Subcutaneous adipose tissue (tissue), 4 donors: ENCODE results near the gene CDCA8. TPM values are rescaled to one million over a fixed set of nuclear protein-coding genes. Genes with fewer than 3 reads are reported as not detected.

Experiments used
- CTCF ChIP-seq: fragments of 450-650 bp; IDR thresholded peaks from one replicate; pipeline ENCODE4 v1.5.1; 2016; ENCODE audit warnings: low read depth, mild to moderate bottlenecking, control low read depth, antibody characterized with exemption, moderate library complexity
- total RNA-seq, 4 donors: library from RNA; depleted of rRNA; stranded (reverse); fragments of >200 nt; gene quantifications; one replicate each; pipeline ENCODE4 v1.1.0, GENCODE V29; 2016

CDCA8 gene
- total RNA-seq, 4 donors from 2014 or later: 0.57 to 1.3 (median 0.89) TPM

- no peak for TF ChIP-seq CTCF
Observed at GRCh38 chr1:37721565-37721964, 29.2 kb downstream of the CDCA8 start.

- no peak for TF ChIP-seq CTCF
Observed at GRCh38 chr1:37722181-37723071, 30.1 kb downstream of the CDCA8 start.

- TF ChIP-seq CTCF: no peak
Observed at GRCh38 chr1:37723072-37723389, 30.7 kb downstream of the CDCA8 start.

- no peak for TF ChIP-seq CTCF
Observed at GRCh38 chr1:37723390-37724078, 31.2 kb downstream of the CDCA8 start.

GRCh38 chr1:37724575-37724974, 32.3 kb downstream of the CDCA8 start:
- TF ChIP-seq CTCF: no peak

- TF ChIP-seq CTCF: no peak
Observed at GRCh38 chr1:37725851-37726613, 33.7 kb downstream of the CDCA8 start.
